Left renal cortex interstitium (tissue), 4 donors: Measurements from ENCODE around the gene ZP4. TPM values are rescaled to one million over a fixed set of nuclear protein-coding genes. Genes with fewer than 3 reads are reported as not detected.
"Not testable (repeated sequence)": the region's sequence is repeated elsewhere in the genome, so short reads cannot be mapped to it uniquely, and the experiment has no call there.

ENCODE experiments used
- DNase-seq, 4 donors: peaks; one replicate each; pipeline ENCODE4 v3.0.0-alpha.2; 2013; ENCODE audit warnings: low read depth in 4 of 4, low spot score in 2 of 4, missing footprints in 1 of 4
- polyA plus RNA-seq, 4 donors: library from polyadenylated mRNA; unstranded; fragments of 120-200 nt; gene quantifications; one replicate each; pipeline ENCODE4 v1.2.1, GENCODE V29; 2013; ENCODE audit not compliant: insufficient read length in 4 of 4

The ZP4 gene
- polyA plus RNA-seq, 4 donors: not detected

DNA sequence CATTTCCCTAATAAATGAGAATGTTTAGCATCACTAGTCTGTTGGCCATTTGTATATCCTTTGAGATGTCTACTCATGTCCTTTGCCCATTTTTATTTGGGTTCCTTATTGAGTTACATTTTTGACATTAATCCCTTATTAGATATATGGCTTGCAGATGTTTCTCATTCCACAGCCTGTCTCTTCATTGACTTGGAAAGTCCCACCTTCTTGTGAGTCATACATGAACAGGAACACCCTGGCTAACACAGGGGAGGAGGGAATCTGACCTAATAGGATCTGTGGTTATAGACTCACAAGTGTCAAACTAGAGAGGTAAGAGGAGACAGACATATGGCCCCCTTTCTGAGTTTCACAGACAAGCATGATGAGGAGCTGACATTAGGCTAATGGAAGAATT, 11.5 kb downstream of the ZP4 start:
- DNase-seq: no peak

DNA sequence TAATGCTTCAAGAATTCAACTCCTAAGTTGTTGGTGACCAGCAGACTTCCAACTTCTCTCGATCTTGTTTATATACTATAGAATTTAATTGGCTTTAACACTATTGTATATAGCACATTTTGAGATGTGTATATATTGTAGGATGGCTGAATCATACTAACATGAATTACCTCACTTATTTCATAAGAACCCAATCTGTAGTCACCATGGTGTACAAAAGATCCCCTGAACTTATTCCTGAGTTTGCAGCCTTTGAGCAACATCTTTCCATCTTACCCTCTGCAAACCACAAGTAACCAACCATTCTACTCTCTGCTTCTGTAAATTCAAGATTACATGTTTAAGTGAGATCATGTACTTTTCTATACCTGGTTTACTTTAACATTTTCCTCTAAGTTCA, 12.3 kb downstream of the ZP4 start:
- no peak for DNase-seq

DNA sequence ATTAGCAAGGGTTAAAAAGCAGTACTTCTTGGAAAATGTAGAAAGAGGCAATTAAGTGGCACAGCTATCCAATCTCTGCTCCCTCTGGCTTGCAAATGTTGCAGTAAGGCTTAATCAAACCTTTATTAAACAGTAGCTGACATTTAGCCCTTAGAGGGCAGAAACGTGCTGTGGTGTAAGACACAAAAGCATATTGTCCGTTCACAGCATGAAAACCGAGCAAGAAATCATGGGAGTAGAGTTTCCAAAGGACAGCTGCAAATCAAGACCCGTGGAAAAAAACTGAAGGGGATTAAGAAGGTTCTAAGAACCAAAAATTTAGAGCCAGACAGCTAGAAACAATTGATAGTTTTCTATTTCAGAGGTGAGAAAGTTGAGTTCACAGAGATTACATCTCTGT, 13.1 kb downstream of the ZP4 start:
- DNase-seq: no peak

DNA sequence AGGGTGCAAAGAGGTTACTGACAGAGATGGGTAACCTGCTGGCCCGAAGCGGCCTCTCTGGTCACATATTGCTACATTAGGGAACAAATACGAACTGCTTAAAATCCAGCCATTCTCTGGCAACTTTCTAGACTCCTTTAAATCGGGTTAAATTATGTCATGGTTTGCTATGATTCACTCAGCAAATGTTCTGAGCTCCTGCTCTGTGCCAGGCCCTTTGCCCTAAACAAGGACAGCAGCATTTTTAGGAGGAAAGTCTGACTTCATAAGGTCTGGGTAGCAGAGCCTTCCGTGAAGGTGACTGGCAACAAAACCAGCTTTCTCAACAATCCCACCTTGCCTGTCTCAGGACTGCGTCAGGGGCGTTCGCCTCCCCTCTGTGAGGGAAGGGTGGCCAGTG, 15.4 kb downstream of the ZP4 start:
- no peak for DNase-seq

DNA sequence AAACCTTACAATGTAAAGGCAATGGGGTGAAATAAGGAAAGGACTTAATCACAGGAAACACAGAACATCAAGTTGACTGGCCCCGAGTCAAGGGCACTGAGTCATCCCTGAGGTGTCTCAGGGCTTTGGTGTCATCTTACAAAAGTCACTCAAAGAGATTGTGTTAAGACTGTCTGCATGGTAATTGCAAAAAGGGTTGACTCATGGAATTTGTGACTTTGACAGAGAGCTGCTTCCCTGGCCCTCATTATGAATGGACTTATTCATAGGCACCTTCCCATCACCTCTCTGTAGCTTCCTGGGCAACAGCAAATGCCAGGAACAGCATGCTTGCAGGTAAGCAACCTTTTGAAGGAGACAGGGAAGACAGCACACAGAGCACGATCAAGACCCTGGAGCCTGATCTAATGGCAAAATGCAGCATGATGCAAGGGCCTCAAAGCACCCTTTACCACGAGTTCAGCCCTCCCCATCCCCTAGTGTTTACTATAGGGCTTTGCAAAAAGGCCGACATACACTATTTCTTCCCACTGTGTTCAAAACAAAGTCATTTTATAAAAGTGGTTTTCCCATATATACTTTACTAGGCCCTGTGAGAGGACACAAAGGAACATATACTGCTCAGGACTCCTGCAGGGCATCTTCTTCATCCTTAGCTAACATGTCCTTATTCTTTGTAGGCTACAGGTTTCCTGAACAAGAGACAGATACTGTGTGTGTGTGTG, 17.1 kb downstream of the ZP4 start:
- no peak for DNase-seq

DNA sequence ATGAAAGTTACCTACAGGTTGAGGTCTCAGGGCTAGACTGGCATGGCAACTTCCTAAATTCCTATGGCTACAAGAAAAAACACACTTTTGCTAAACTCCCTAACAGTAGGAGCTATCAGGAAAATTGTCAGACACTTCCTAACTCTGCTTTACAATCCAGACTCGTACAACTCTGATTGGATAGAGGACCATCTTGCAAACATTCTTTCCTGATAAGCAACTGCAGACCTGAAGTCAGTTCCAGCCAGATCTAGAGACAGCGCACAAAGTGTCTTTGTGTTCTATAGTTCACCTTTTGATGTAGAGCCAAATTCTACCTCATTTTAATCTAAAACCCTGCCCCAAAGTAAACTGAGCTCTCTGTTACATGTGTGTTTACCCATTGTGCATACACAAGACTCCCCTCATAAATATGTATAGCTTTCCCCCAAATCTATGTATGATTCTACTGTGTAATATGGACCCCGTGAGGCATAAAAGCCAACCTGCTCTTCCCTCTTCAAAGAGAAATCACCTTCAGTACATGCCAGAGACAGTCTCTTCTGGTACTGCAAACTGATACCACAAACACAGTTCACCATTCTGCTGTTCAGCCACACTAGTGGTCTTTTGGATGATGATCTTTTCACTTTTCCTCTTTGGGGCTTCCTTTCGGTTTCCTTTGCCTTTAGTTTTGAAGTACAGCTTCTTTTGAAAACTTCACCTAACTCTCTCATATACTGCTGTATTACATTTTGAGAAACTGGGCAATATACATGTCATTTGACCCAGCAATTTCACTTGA, 21.7 kb downstream of the ZP4 start:
- DNase-seq: no peak

DNA sequence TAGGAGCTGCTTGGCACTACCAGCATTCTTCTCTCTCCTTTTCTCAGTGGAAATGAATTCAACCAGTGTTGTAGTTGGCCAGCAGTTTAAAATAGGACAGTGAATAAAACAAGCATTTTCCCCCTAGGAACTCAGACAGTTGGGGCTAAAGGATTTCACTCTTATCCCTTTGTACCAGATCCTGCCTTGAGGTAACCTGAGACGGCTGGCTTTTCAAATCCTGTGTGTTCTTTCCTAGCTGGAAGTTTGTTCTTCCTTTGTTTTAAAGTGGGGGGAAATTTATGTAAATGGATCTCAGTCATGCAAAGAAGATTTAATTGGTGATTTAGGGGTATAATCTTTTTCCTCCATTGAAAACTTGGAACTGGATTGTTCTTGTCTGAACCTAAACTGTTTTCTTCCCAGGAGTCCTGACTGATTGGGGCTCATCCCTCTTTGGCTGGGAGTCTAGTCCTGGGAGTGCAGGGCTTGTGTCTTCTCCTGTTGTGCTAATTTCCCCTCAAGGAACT, 23.3 kb downstream of the ZP4 start:
- DNase-seq: no peak

DNA sequence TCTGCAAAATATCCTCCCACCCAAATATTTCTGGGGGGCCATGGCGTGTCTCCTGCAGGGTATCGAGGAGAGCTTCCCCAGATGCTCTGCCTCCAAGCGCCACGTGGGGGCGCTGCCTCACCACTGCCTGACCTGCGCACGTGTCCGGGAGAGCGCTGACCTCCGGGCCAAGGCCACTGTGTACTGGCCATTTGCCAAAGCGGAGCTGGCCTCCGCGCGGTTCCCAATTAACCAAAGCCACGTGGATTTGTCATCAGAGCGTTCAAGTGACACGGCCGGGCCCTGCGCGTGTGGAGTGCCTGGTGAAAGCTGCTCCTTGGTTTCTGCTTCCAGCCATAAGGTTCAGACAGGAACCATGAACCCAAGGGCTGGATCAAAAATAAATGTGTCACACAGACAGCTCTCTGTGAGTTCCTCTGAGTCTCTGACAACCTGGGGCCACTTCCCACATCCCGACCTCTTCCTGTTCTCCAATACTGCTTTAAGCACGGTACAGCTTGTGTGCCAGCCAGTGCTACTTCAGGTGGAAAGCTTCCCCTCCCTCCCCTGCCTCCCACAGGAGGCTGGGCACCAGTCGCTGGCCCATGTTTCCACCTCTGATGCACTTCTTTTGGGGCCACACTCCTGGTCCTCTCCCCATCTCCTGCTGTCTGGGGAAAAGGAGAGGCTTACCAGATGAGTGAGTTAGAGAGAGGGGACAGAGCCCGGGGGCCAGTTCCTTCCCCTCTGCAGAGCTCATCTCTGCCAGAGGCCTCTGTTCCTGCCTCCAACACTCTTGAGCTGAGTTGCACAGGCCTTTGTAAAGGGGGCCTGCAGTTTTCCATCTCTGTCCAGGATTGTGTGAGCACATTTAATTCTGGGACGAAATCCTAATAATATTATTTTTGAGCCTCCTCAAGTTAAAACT, 26.1 kb downstream of the ZP4 start:
- peak; percentile 25 to 44 (median 30) for DNase-seq

DNA sequence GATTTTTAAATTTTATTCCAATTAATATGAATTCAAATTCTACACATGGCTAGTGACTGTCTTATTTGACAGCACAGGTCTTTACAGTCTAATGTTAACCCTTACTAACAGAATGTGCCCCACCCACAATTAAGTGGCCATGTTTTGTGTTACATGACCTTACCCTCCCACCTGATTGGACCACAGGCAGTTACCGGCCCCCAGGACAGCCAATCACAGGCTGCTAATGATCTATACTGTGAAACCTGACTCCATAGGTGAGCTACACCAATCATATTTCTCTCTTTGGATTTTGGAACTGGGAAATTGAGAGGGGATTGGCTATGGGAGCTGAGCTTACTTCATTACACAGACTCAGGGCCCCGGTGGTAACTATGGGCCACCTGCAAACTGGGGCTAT, 27.5 kb downstream of the ZP4 start:
- DNase-seq: no peak

DNA sequence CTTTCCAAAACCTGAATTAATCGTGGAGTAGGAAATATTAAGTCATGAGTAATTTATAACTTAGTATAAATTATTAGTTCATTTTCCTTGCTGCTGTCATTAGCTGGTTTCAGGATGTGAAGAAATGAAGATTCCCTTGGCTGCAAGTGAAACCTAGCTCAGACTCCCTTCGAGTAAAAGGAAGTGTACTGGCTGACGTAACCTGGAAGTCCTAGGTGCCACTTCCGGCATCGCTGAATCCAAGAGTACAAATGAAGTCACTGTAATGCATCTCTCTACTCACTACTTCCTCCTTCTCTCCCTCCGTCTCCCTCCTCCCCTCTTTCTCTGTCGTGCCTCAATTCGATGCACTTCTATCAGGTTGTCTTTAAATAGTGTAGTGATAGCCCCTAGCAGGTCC, 28.8 kb downstream of the ZP4 start:
- DNase-seq: no peak

DNA sequence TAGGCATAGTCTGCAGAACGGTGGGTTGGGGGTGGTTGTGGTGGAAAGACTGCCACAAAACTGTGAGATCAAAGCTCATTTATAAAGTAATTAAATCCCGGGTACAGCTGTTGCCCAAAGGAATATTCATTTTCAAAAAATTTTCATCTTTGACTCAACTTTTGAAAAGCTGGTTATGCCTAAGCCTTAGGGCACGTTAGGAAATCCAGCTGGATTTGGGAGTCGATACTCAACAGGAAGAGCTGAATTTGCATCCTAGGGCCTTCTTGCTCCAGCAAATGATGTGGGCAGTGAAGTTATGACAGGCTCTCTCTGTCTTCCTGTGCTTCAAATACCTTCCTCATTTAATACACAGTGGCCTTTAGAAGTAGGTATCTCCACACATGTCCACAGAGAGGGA, 31.7 kb downstream of the ZP4 start:
- no peak for DNase-seq

DNA sequence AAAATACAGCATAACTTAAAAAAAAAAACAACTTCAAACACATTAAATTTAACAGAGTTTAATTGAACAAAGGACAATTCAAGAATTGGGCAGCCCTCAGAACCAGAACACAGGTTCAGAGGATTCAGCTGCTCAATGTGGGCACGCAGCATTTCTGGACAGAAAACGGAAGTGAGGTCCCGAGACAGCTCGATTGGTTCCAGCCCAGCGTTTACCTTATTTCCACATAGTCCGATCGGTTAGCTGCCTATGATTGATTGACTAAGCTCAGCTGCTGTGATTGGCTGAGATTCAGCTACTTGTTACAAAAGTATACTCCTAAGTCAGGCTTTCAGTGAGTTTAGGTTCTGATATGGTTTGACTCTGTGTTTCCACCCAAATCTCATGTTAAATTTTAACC, 33.3 kb downstream of the ZP4 start:
- no peak for DNase-seq

DNA sequence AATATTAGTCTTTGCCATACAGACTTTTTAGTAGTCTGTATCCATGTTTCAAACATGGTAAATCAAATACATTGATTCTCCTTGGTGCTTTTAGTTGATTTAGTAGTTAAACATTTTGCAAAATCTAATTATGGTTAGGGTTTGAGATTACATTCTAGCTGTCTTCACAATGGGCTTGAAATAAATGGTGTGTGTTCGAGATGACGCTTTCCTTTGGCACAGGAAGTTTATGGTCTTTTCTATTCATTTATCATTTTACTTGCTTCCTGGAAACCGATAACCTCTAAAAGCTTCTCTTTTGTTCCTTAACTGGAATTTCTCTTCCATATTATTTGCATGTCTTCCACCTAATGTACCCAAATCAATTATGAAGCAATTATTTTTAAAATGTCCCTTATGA, 38.4 kb downstream of the ZP4 start:
- DNase-seq: no peak

DNA sequence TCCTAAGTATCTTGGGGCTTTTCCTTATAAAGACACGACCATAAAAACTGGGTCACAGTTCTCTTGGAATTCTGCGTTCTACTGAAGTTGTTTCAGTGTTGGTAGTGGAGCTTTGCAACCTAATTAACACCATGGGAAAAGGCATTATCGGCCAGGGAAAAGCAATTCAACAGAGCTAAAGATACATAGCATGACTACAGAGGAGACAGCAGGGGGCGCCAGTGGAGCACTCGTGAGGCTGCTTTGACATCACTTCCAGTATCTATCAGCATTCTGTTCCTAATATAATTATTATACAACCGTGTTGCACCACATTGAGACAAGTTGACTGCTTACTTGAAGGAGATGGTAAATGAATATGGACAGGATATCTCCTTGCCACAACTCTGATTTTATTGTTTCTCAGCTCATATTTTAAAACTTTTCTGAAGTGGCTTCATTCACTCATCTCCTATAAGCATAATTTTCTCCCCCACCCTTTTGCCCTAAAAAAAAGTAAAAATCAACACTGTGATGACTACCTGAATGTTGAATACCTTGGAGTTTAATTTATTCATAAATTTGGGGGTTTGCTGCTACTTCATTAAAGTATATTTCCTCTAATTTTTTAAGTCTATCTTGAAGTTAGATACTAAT, 39.4 kb downstream of the ZP4 start:
- DNase-seq: peak in 2 of 4 donors; percentile 7 to 8

DNA sequence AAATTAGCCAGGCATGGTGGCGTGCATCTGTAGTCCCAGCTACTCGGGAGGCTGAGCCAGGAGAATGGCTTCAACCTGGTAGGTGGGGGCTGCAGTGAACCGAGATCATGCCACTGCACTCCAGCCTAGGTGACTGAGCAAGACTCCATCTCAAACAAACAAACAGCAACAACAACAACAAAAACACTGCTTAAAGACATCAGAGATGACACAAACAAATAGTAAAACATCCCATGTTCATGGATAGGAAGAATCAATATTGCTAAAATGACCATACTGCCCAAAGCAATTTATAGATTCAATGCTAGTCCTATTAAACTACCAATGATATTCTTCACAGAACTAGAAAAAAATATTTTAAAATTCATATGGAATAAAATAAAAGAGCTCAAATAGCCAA, 47.2 kb downstream of the ZP4 start:
- DNase-seq: not testable (repeated sequence)

DNA sequence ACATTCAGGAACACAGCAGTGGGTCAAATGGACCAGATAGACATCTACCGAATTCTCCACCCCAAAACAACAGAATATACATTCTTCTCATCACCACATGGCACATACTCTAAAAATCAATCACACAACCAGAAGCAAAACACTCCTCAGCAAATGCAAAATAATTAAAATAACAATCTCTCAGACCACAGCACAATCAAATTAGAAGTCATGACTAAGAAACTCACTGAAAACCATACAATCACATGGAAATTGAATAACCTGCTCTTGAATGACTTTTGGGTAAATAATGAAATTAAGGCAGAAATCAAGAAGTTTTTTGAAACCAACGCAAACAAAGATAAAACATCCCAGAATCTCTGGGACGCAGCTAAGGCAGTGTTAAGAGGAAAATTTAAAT, 49.2 kb downstream of the ZP4 start:
- no peak for DNase-seq

DNA sequence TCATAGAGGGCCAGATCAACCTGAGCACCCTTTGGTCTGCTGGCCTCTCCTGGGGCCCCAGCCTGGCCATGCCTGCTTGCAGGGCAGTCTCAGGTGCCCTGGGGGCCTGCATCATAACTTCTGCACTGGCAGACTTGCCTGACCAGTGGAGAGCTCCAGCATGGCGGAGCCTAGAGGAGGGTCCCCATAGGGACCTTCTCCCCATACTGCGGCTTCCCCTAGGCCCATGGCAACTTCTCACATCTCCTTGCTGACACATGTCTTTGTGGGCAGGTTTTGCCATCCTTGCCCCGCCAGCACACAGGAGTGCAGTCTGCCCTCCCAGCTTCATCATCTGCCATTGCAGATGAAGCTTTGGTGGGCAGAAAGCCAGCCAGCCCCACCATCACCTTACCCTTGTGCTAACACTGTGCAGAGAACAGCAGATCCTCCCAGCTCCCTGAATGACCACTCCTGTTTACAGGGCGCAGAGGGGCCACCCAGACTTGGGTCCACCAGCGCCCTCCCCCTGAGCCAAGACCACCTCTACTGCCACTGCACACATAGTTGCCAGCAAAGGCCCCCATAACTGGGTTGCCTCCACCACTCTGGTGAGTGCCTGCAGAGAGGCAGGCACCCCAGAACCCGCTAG, 51.7 kb downstream of the ZP4 start:
- no peak for DNase-seq

DNA sequence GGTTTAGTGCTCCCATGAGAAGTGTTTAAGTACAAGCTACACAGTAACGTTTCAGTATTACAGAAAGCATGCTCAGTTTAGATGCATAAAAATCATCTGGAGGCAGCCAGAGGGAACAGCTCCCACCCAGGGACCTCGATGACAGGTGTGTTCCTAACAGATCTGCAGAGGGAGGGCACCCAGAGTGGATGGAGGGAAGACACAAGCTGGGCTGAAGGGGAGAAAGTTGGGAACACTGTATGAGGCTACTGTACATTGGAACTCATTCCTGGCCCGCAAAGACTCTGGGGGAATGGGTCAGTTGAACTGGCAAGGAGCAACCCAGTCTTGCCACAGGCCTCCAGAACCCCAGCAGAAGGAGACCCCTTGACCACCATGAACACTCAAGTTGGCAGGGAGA, 52.4 kb downstream of the ZP4 start:
- DNase-seq: no peak

DNA sequence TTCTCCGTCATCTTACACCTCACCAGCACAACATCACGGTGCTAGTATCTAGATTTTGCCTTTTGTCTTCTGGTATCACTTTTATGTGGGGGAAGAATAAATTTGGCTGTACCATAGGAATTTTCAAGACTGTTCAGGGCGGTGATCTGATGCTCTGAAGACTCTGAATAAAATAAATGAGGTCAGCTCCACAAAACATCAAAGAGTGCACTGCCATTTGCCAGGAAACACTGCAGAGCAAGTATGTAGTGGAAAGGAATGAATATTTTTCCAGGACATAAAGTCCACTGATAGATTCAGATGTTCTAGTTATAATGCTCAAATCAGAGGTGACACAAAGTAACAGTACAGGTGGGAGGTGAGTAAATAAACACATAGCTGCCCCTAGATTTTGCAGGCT, 56.3 kb downstream of the ZP4 start:
- DNase-seq: no peak

DNA sequence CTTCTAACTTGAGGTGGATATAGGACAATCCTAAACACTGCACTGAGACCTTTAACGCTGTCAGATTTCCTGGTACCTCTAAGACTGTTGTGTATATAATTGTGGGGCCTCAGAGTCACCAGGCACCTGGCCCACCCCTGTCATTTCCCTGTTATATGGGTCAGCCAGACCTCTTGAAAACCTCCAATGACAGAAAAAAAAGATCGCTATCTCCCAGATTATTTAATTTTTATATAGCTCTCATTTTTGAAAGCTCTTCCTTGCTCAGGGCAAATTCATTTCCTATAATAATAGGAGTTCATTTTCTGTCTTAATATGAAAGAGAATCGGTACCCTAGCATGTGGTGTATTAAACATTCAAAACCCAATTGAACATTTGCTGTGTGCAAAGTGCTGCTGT, 56.7 kb downstream of the ZP4 start:
- no peak for DNase-seq
